ENCODE data around the gene CCL16. TPM values are rescaled to one million over a fixed set of nuclear protein-coding genes. Genes with fewer than 3 reads are reported as not detected.

Gene CCL16
- polyA plus RNA-seq, 1 donor from 2014 or later, result not detected

DNA sequence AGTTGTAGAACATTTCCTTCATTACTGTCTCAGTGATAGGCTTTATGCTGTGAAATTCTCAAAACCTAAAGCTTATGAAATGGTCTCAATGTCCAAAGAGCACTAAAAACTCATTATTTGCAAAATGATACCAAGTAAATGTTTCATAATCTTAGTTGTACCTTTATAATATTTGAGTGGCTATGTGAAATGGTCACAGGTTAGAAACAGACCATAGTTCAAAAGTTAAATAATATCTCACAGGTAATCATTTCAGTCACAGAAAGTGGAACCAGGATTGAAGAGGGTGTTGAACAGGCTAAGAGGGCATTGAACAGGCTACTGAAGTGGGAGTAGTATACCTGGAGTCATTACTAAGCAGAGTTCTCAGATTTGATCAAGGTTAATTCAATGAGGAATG lies 53.6 kb downstream of the CCL16 start:
- no peak overlapping the region for H3K4me3 ChIP-seq (ENCODE audit: low read length)
- H3K9me2 ChIP-seq (ENCODE audit: insufficient read depth, low read length), result no peaks in the 10 kb centered on the region
- H3K27ac ChIP-seq (ENCODE audit: low read length), result no peak overlapping the region
- no peak overlapping the region for H3K4me2 ChIP-seq (ENCODE audit: low read length)
- H3K27me3 ChIP-seq (ENCODE audit: insufficient read depth, low read depth, low read length), result no peaks in the 10 kb centered on the region
- no peaks in the 10 kb centered on the region for H3F3A ChIP-seq (ENCODE audit: insufficient read depth, low read length, poor library complexity, severe bottlenecking)
- no peaks in the 10 kb centered on the region for H3K79me2 ChIP-seq (replicated peaks; ENCODE audit: insufficient read depth, low read length)
- H3K9me3 ChIP-seq (ENCODE audit: low read length), result no peaks in the 10 kb centered on the region
- H3K36me3 ChIP-seq (ENCODE audit: insufficient read depth, low read length), result no peaks in the 10 kb centered on the region
- no peak overlapping the region for H3K9ac ChIP-seq (ENCODE audit: low read length)
- H4K20me1 ChIP-seq (ENCODE audit: insufficient read depth), result no peaks in the 10 kb centered on the region
- TF ChIP-seq TAF1 (IDR thresholded peaks at IDR 0.05; ENCODE audit: low read depth), result no peak
- H2AFZ ChIP-seq (ENCODE audit: low read depth, low read length), result no peak overlapping the region

Other genes with a start within 250 kb of the CCL16 start
- gene RASL10B, start 249.9 kb downstream of the CCL16 start, polyA plus RNA-seq, result 10.7 and 11.3 TPM in 2 replicates
- gene GAS2L2, start 228.3 kb downstream of the CCL16 start, polyA plus RNA-seq, result 0.38 and 1.2 TPM in 2 replicates
- not detected in 2 replicates for gene C17orf50, start 220.6 kb downstream of the CCL16 start, polyA plus RNA-seq
- gene MMP28, start 185.9 kb downstream of the CCL16 start, polyA plus RNA-seq, result 0.31 TPM in 1 of 2 replicates, not detected in the other
- gene TAF15, start 172.0 kb downstream of the CCL16 start, polyA plus RNA-seq, result 45.8 and 50.9 TPM in 2 replicates
- gene HEATR9, start 112.6 kb downstream of the CCL16 start, polyA plus RNA-seq, result not detected in 2 replicates
- gene CCL5, start 101.1 kb downstream of the CCL16 start, polyA plus RNA-seq, result not detected in 2 replicates
- not detected in 2 replicates for gene RDM1, start 50.7 kb downstream of the CCL16 start, polyA plus RNA-seq
- not detected in 2 replicates for gene LYZL6, start 37.8 kb downstream of the CCL16 start, polyA plus RNA-seq
- gene CCL14, start 5.2 kb upstream of the CCL16 start, polyA plus RNA-seq, result not detected in 2 replicates
- gene CCL15, start 20.1 kb upstream of the CCL16 start, polyA plus RNA-seq, result not detected in 2 replicates
- gene CCL23, start 36.5 kb upstream of the CCL16 start, polyA plus RNA-seq, result not detected in 2 replicates
- not detected in 2 replicates for gene CCL18, start 82.8 kb upstream of the CCL16 start, polyA plus RNA-seq
- not detected in 2 replicates for gene CCL3, start 108.6 kb upstream of the CCL16 start, polyA plus RNA-seq
- not detected in 2 replicates for gene CCL4, start 122.3 kb upstream of the CCL16 start, polyA plus RNA-seq
- 6.9 and 9.8 TPM in 2 replicates for gene TBC1D3B, start 195.1 kb upstream of the CCL16 start, polyA plus RNA-seq
- gene CCL3L1, start 215.3 kb upstream of the CCL16 start, polyA plus RNA-seq, result not detected in 2 replicates
- gene CCL4L2, start 229.6 kb upstream of the CCL16 start, polyA plus RNA-seq, result not detected in 2 replicates